Natural killer cell (primary cell): ENCODE measurements around the gene RGS21. TPM values are rescaled to one million over a fixed set of nuclear protein-coding genes. Genes with fewer than 3 reads are reported as not detected.

Experiments used
- ATAC-seq, 3 donors: fragments of 150-1000 bp in 2 of 3; fragments of 200-7000 bp in 1 of 3; cut with Tn5 transposase; 1 replicate in 1 of 3; 2 replicates in 2 of 3; pipeline ENCODE4 v1.10.0; 2021; ENCODE audit warnings: mild to moderate bottlenecking in 2 of 3, moderate library complexity in 2 of 3
- DNase-seq, 2 donors: peaks; one replicate each; pipeline versions ENCODE4 v3.0.0 to v3.0.0-alpha.2; 2013 to 2021; ENCODE audit warnings: mixed read lengths in 1 of 2
- H3K27ac ChIP-seq: one replicate; pipeline ENCODE4 v1.5.1; 2013; ENCODE audit warnings: mild to moderate bottlenecking, low read length
- H3K27me3 ChIP-seq: one replicate; pipeline ENCODE4 v1.6.1; 2013; ENCODE audit warnings: low read length; ENCODE audit not compliant: control insufficient read depth, insufficient read depth
- H3K36me3 ChIP-seq: one replicate; pipeline ENCODE4 v1.6.1; 2013; ENCODE audit warnings: low read length; ENCODE audit not compliant: control insufficient read depth, insufficient read depth
- H3K4me1 ChIP-seq: one replicate; pipeline ENCODE4 v1.6.1; 2013; ENCODE audit warnings: low read length; ENCODE audit not compliant: control insufficient read depth, insufficient read depth
- H3K4me3 ChIP-seq: one replicate; pipeline ENCODE4 v1.5.1; 2013; ENCODE audit warnings: low read length
- H3K9me3 ChIP-seq: one replicate; pipeline ENCODE4 v1.6.1; 2013; ENCODE audit warnings: low read length; ENCODE audit not compliant: control insufficient read depth, insufficient read depth
- H3K27ac Mint-ChIP-seq, 2 donors: one replicate each; pipeline ENCODE4 v1.8.0; 2022; ENCODE audit warnings: mild to moderate bottlenecking in 2 of 2, mixed read lengths in 2 of 2, moderate library complexity in 1 of 2
- H3K27me3 Mint-ChIP-seq, 2 donors: one replicate each; pipeline ENCODE4 v1.8.0; 2022; ENCODE audit warnings: low read depth in 2 of 2, mixed read lengths in 2 of 2
- H3K36me3 Mint-ChIP-seq: one replicate; pipeline ENCODE4 v1.8.0; 2022; ENCODE audit warnings: mixed read lengths
- H3K4me1 Mint-ChIP-seq, 2 donors: one replicate each; pipeline ENCODE4 v1.8.0; 2022; ENCODE audit warnings: mixed read lengths in 2 of 2
- H3K4me3 Mint-ChIP-seq: one replicate; pipeline ENCODE4 v1.8.0; 2022; ENCODE audit warnings: mild to moderate bottlenecking, moderate library complexity, mixed read lengths
- H3K9me3 Mint-ChIP-seq, 2 donors: one replicate each; pipeline ENCODE4 v1.8.0; 2022; ENCODE audit warnings: mixed read lengths in 2 of 2
- WGBS: methylation state at CpG from one replicate; pipeline ENCODE4 v1.1.7; 2013; ENCODE audit warnings: missing lambda C conversion rate; ENCODE audit not compliant: insufficient coverage; 5-methylcytosine and 5-hydroxymethylcytosine counted together
- intact Hi-C: fragments of 100-400 bp; cut with micrococcal nuclease; formaldehyde crosslinking; loops from one replicate; pipeline ENCODE4 v1.14.2; 2022
- total RNA-seq, 4 donors: library from RNA; stranded (reverse); fragments of 120-200 nt in 1 of 4; gene quantifications; one replicate each; pipeline versions ENCODE4 v1.2.3 to v1.2.4, GENCODE V29; 2013 to 2022
- TF ChIP-seq, protein P1 (sequence below): fragments of 200-600 bp; IDR thresholded peaks from one replicate; pipeline ENCODE4 v1.8.0; 2022; ENCODE audit warnings: antibody characterized with exemption

The RGS21 gene
- total RNA-seq, 3 donors from 2014 or later (not counting 1 experiment from before 2014, with no cell fraction given) = not detected

- H3K9me3 ChIP-seq = no peaks in the 10 kb centered on the region
- WGBS = 96% methylated on average over 3 of the region's 3 CpGs
- TF ChIP-seq, protein P1, sequence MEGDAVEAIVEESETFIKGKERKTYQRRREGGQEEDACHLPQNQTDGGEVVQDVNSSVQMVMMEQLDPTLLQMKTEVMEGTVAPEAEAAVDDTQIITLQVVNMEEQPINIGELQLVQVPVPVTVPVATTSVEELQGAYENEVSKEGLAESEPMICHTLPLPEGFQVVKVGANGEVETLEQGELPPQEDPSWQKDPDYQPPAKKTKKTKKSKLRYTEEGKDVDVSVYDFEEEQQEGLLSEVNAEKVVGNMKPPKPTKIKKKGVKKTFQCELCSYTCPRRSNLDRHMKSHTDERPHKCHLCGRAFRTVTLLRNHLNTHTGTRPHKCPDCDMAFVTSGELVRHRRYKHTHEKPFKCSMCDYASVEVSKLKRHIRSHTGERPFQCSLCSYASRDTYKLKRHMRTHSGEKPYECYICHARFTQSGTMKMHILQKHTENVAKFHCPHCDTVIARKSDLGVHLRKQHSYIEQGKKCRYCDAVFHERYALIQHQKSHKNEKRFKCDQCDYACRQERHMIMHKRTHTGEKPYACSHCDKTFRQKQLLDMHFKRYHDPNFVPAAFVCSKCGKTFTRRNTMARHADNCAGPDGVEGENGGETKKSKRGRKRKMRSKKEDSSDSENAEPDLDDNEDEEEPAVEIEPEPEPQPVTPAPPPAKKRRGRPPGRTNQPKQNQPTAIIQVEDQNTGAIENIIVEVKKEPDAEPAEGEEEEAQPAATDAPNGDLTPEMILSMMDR = no peak
- no peaks in the 10 kb centered on the region for H3K27me3 ChIP-seq
- H3K27ac ChIP-seq = no peak overlapping the region
- Mint-ChIP-seq H3K27me3 (no peaks in the 10 kb centered on the region), H3K27ac (no peak overlapping the region), H3K4me3 (no peak overlapping the region), H3K9me3 (peaks cover 3 to 4% of the 10 kb centered on the region in 2 donors), H3K4me1 (no peaks in the 10 kb centered on the region), H3K36me3 (no peaks in the 10 kb centered on the region)
- no peak overlapping the region for H3K4me3 ChIP-seq
- no peak for DNase-seq
- H3K4me1 ChIP-seq = no peaks in the 10 kb centered on the region
- H3K36me3 ChIP-seq = no peaks in the 10 kb centered on the region
- intact Hi-C loops = no loop called here
- ATAC-seq = no peak
These were observed 44.1 kb upstream of the RGS21 start for GRCh38 chr1:192272732-192273131.

- no peak overlapping the region for H3K27ac ChIP-seq
- ATAC-seq (no peak), DNase-seq (no peak)
- TF ChIP-seq, protein P1 = no peak
- H3K9me3 ChIP-seq = no peaks in the 10 kb centered on the region
- WGBS = 80% methylated on average over 3 of the region's 3 CpGs
- no peaks in the 10 kb centered on the region for H3K4me1 ChIP-seq
- no peak overlapping the region for H3K4me3 ChIP-seq
- no peaks in the 10 kb centered on the region for H3K27me3 ChIP-seq
- H3K27me3 Mint-ChIP-seq = no peaks in the 10 kb centered on the region
- no peak overlapping the region for H3K4me3 Mint-ChIP-seq
- H3K9me3 Mint-ChIP-seq = peaks cover 4 to 5% of the 10 kb centered on the region in 2 donors
- no peaks in the 10 kb centered on the region for H3K36me3 ChIP-seq
- no peaks in the 10 kb centered on the region for H3K4me1 Mint-ChIP-seq
- H3K36me3 Mint-ChIP-seq = no peaks in the 10 kb centered on the region
- intact Hi-C loops = no loop called here
- no peak overlapping the region for H3K27ac Mint-ChIP-seq
These were observed 42.2 kb upstream of the RGS21 start for GRCh38 chr1:192274588-192274987.

DNA sequence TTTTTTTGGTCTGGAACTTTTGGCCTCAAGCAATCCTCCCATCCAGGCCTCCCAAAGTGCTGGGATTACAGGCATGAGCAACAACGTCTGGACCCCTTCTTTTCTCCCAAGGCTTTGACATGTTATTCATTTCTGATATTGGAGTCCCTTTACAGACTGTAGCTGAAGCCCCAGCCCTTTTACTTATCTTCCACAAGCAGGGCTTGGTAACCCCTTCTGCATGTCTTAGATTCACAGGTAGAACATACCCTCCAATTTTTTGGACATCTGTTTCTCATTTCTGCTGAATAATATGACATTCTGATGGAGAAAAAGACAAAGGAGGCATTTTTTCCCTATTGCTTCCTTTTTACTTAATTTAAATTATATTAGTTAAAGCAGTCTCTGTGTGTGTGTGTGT, 39.2 kb upstream of the RGS21 start:
- Mint-ChIP-seq H3K36me3 (no peaks in the 10 kb centered on the region), H3K27me3 (no peaks in the 10 kb centered on the region), H3K4me3 (no peak overlapping the region), H3K27ac (no peak overlapping the region), H3K4me1 (no peaks in the 10 kb centered on the region), H3K9me3 (peaks cover 8 to 10% of the 10 kb centered on the region in 2 donors)
- Histone ChIP-seq H3K27ac (no peak overlapping the region), H3K27me3 (no peaks in the 10 kb centered on the region), H3K4me3 (no peak overlapping the region), H3K9me3 (no peaks in the 10 kb centered on the region), H3K4me1 (no peaks in the 10 kb centered on the region), H3K36me3 (no peaks in the 10 kb centered on the region)
- intact Hi-C loops = no loop called here
- ATAC-seq (no peak), DNase-seq (no peak)
- TF ChIP-seq, protein P1 = no peak
- WGBS = 67% methylated on average over 1 of the region's 1 CpG

GRCh38 chr1:192284927-192285326, 31.9 kb upstream of the RGS21 start:
- ATAC-seq (no peak), DNase-seq (no peak)
- Histone ChIP-seq H3K4me3 (no peak overlapping the region), H3K27me3 (no peaks in the 10 kb centered on the region), H3K9me3 (peaks cover 4% of the 10 kb centered on the region), H3K27ac (no peak overlapping the region), H3K36me3 (no peaks in the 10 kb centered on the region), H3K4me1 (no peaks in the 10 kb centered on the region)
- no peaks in the 10 kb centered on the region for H3K36me3 Mint-ChIP-seq
- no peaks in the 10 kb centered on the region for H3K4me1 Mint-ChIP-seq
- H3K27ac Mint-ChIP-seq = no peak overlapping the region
- H3K4me3 Mint-ChIP-seq = no peak overlapping the region
- intact Hi-C loops = no loop called here
- H3K27me3 Mint-ChIP-seq = no peaks in the 10 kb centered on the region
- H3K9me3 Mint-ChIP-seq = peaks cover 13% of the 10 kb centered on the region in 2 donors
- TF ChIP-seq, protein P1 = no peak
- WGBS = 58% methylated on average over 2 of the region's 2 CpGs
